PFSK-1 (cell line): Measurements from ENCODE around the gene STX12.

ENCODE experiments used
- POLR2AphosphoS5 ChIP-seq: IDR thresholded peaks from 2 replicates; pipeline ENCODE4 v1.6.1; 2012; ENCODE audit warnings: low read depth, mild to moderate bottlenecking, control low read depth, low read length, moderate library complexity
- REST ChIP-seq, 2 experiments: IDR thresholded peaks; 2 replicates each; pipeline versions ENCODE4 v1.6.1 to v1.8.0; 2011 to 2012; ENCODE audit warnings: low read depth in 2 of 2, low read length in 2 of 2, control low read depth in 1 of 2, inconsistent platforms in 1 of 2, mild to moderate bottlenecking in 1 of 2, moderate library complexity in 1 of 2; ENCODE audit not compliant: insufficient read depth in 1 of 2
- SIN3A ChIP-seq: IDR thresholded peaks from 2 replicates; pipeline ENCODE4 v1.6.1; 2012; ENCODE audit warnings: mild to moderate bottlenecking, low read length, moderate library complexity, borderline replicate concordance; ENCODE audit not compliant: insufficient read depth

- TF ChIP-seq SIN3A (no peak), POLR2AphosphoS5 (no peak), REST (IDR thresholded peaks at IDR 0.05; ENCODE audit: insufficient read depth in 1 of 2, low read depth in 2 of 2, low read length in 2 of 2) (no peak)
These were observed 22.6 kb downstream of the STX12 start for GRCh38 chr1:27795601-27796000.
